Astrocyte (in vitro differentiated cells and primary cell): ENCODE results near the gene GUSB. TPM values are rescaled to one million over a fixed set of nuclear protein-coding genes. Genes with fewer than 3 reads are reported as not detected.
A peak's percentile ranks its signal among the peaks of the same experiment; 100 is the strongest.
"Not testable (repeated sequence)": the region's sequence is repeated elsewhere in the genome, so short reads cannot be mapped to it uniquely, and the experiment has no call there.

ENCODE experiments used
- DNase-seq: peaks from one replicate; pipeline ENCODE4 v3.0.0-alpha.2; 2010; ENCODE audit warnings: low read depth
- FAIRE-seq: peaks from 2 replicates; lab custom pipeline; 2011; peaks lifted over from hg19 to GRCh38; lab: Jason Lieb, UNC
- H2AFZ ChIP-seq: 2 replicates; pipeline ENCODE4 v1.6.0; 2012; ENCODE audit warnings: low read depth, low read length, inconsistent platforms
- H3K27ac ChIP-seq: 2 replicates; pipeline ENCODE4 v1.5.1; 2011; ENCODE audit warnings: low read depth, low read length, inconsistent platforms
- H3K27me3 ChIP-seq: 2 replicates; pipeline ENCODE4 v1.6.0; 2011; ENCODE audit warnings: low read length, inconsistent platforms; ENCODE audit not compliant: insufficient read depth
- H3K36me3 ChIP-seq: 2 replicates; pipeline ENCODE4 v1.5.1; 2011; ENCODE audit warnings: low read length, inconsistent platforms; ENCODE audit not compliant: insufficient read depth
- H3K4me1 ChIP-seq: 2 replicates; pipeline ENCODE4 v1.5.1; 2011; ENCODE audit warnings: low read length, inconsistent platforms; ENCODE audit not compliant: insufficient read depth
- H3K4me2 ChIP-seq: 2 replicates; pipeline ENCODE4 v1.6.0; 2012; ENCODE audit warnings: low read length, inconsistent platforms
- H3K4me3 ChIP-seq: 2 replicates; pipeline ENCODE4 v1.5.1; 2011; ENCODE audit warnings: low read depth, mild to moderate bottlenecking, low read length, inconsistent platforms; ENCODE audit not compliant: insufficient read depth
- H3K79me2 ChIP-seq: 2 replicates; pipeline ENCODE4 v1.6.0; 2012; ENCODE audit warnings: mild to moderate bottlenecking, low read length, inconsistent platforms; ENCODE audit not compliant: insufficient read depth
- H3K9ac ChIP-seq: 2 replicates; pipeline ENCODE4 v1.6.0; 2012; ENCODE audit warnings: mild to moderate bottlenecking, low read length, inconsistent platforms
- H3K9me3 ChIP-seq: 2 replicates; pipeline ENCODE4 v1.5.1; 2012; ENCODE audit warnings: low read depth, mild to moderate bottlenecking, low read length, inconsistent platforms; ENCODE audit not compliant: insufficient read depth
- H4K20me1 ChIP-seq: 2 replicates; pipeline ENCODE4 v1.6.0; 2012; ENCODE audit warnings: low read length, inconsistent platforms; ENCODE audit not compliant: insufficient read depth
- H3K27ac Mint-ChIP-seq: one replicate; pipeline ENCODE4 v1.8.0; 2021; ENCODE audit warnings: mild to moderate bottlenecking, mixed read lengths; ENCODE audit not compliant: unreplicated experiment
- H3K27me3 Mint-ChIP-seq: one replicate; pipeline ENCODE4 v1.8.0; 2021; ENCODE audit warnings: low read depth, mixed read lengths; ENCODE audit not compliant: unreplicated experiment
- H3K36me3 Mint-ChIP-seq: one replicate; pipeline ENCODE4 v1.8.0; 2021; ENCODE audit warnings: low read depth, mixed read lengths; ENCODE audit not compliant: unreplicated experiment
- H3K4me1 Mint-ChIP-seq: one replicate; pipeline ENCODE4 v1.8.0; 2021; ENCODE audit warnings: low read depth, mixed read lengths; ENCODE audit not compliant: unreplicated experiment
- H3K4me3 Mint-ChIP-seq: one replicate; pipeline ENCODE4 v1.8.0; 2021; ENCODE audit warnings: mild to moderate bottlenecking, moderate library complexity, mixed read lengths; ENCODE audit not compliant: unreplicated experiment
- H3K9me3 Mint-ChIP-seq: one replicate; pipeline ENCODE4 v1.8.0; 2021; ENCODE audit warnings: mild to moderate bottlenecking, mixed read lengths; ENCODE audit not compliant: unreplicated experiment
- EZH2 ChIP-seq: IDR thresholded peaks from 2 replicates; pipeline ENCODE4 v1.6.1; 2012; ENCODE audit warnings: mild to moderate bottlenecking, low read length, inconsistent platforms; ENCODE audit not compliant: insufficient read depth
- total RNA-seq: library from RNA; stranded (reverse); gene quantifications from 2 replicates; pipeline ENCODE4 v1.2.1, GENCODE V29; 2021
- TF ChIP-seq, protein P1 (sequence below): IDR thresholded peaks from 2 replicates; pipeline ENCODE4 v1.5.1; 2011; ENCODE audit warnings: low read depth, mild to moderate bottlenecking, inconsistent platforms, low read length, moderate library complexity; ENCODE audit not compliant: insufficient read depth

The GUSB gene
- total RNA-seq, 1 donor from 2014 or later = 18.3 TPM

- Histone ChIP-seq H3K4me1 (no peaks in the 10 kb centered on the region), H2AFZ (no peak overlapping the region), H3K9me3 (no peaks in the 10 kb centered on the region), H4K20me1 (no peaks in the 10 kb centered on the region), H3K4me3 (no peak overlapping the region), H3K27me3 (no peaks in the 10 kb centered on the region), H3K4me2 (no peak overlapping the region), H3K79me2 (no peaks in the 10 kb centered on the region), H3K36me3 (no peaks in the 10 kb centered on the region), H3K27ac (no peak overlapping the region), H3K9ac (no peak overlapping the region)
- peaks cover 4% of the 10 kb centered on the region for H3K27me3 Mint-ChIP-seq
- TF ChIP-seq, protein P1, sequence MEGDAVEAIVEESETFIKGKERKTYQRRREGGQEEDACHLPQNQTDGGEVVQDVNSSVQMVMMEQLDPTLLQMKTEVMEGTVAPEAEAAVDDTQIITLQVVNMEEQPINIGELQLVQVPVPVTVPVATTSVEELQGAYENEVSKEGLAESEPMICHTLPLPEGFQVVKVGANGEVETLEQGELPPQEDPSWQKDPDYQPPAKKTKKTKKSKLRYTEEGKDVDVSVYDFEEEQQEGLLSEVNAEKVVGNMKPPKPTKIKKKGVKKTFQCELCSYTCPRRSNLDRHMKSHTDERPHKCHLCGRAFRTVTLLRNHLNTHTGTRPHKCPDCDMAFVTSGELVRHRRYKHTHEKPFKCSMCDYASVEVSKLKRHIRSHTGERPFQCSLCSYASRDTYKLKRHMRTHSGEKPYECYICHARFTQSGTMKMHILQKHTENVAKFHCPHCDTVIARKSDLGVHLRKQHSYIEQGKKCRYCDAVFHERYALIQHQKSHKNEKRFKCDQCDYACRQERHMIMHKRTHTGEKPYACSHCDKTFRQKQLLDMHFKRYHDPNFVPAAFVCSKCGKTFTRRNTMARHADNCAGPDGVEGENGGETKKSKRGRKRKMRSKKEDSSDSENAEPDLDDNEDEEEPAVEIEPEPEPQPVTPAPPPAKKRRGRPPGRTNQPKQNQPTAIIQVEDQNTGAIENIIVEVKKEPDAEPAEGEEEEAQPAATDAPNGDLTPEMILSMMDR = no peak
- no peak for TF ChIP-seq EZH2
- no peak overlapping the region for H3K4me3 Mint-ChIP-seq
- no peaks in the 10 kb centered on the region for H3K9me3 Mint-ChIP-seq
- H3K36me3 Mint-ChIP-seq = no peaks in the 10 kb centered on the region
- H3K27ac Mint-ChIP-seq = no peak overlapping the region
- H3K4me1 Mint-ChIP-seq = peaks cover 9% of the 10 kb centered on the region
- DNase-seq (no peak), FAIRE-seq (no peak)
Measured at GRCh38 chr7:66015440-66016130, 33.6 kb upstream of the GUSB start.

GRCh38 chr7:66013938-66014337 lies 31.9 kb upstream of the GUSB start:
- H3K4me3 Mint-ChIP-seq = no peak overlapping the region
- TF ChIP-seq EZH2 = no peak
- TF ChIP-seq, protein P1 = no peak
- H3K9me3 Mint-ChIP-seq = peaks cover 3% of the 10 kb centered on the region
- peaks cover 7% of the 10 kb centered on the region for H3K27me3 Mint-ChIP-seq
- no peak overlapping the region for H3K27ac ChIP-seq
- no peaks in the 10 kb centered on the region for H4K20me1 ChIP-seq
- no peaks in the 10 kb centered on the region for H3K4me1 ChIP-seq
- no peak overlapping the region for H3K4me2 ChIP-seq
- no peak overlapping the region for H3K27ac Mint-ChIP-seq
- no peaks in the 10 kb centered on the region for H3K79me2 ChIP-seq
- H2AFZ ChIP-seq = no peak overlapping the region
- peaks cover 9% of the 10 kb centered on the region for H3K4me1 Mint-ChIP-seq
- H3K36me3 Mint-ChIP-seq = peaks cover 2% of the 10 kb centered on the region
- no peaks in the 10 kb centered on the region for H3K27me3 ChIP-seq
- no peak for FAIRE-seq
- H3K9me3 ChIP-seq = no peaks in the 10 kb centered on the region
- no peak overlapping the region for H3K9ac ChIP-seq
- no peaks in the 10 kb centered on the region for H3K36me3 ChIP-seq
- H3K4me3 ChIP-seq = no peak overlapping the region
- DNase-seq = peak; percentile 33

- H3K4me1 Mint-ChIP-seq = peaks cover 5% of the 10 kb centered on the region
Measured at GRCh38 chr7:66007232-66007631, 25.2 kb upstream of the GUSB start.

GRCh38 chr7:66005115-66005671 lies 23.2 kb upstream of the GUSB start:
- H3K27ac ChIP-seq, H3K4me1 ChIP-seq, H3K4me3 Mint-ChIP-seq, H3K9me3 ChIP-seq, H3K27me3 ChIP-seq, DNase-seq, H3K9me3 Mint-ChIP-seq, H3K27ac Mint-ChIP-seq, H3K4me2 ChIP-seq, H3K27me3 Mint-ChIP-seq, H3K4me1 Mint-ChIP-seq, H2AFZ ChIP-seq, H3K36me3 ChIP-seq, H3K79me2 ChIP-seq, H3K36me3 Mint-ChIP-seq, H3K4me3 ChIP-seq, FAIRE-seq, H3K9ac ChIP-seq, H4K20me1 ChIP-seq: not testable (repeated sequence)

More at GRCh38 chr7:66007232-66007631, 25.2 kb upstream of the GUSB start:
- TF ChIP-seq, protein P1 = no peak
- no peak for TF ChIP-seq EZH2
- Histone ChIP-seq H3K9me3 (no peaks in the 10 kb centered on the region), H3K79me2 (no peaks in the 10 kb centered on the region), H3K27me3 (no peaks in the 10 kb centered on the region), H2AFZ (no peak overlapping the region), H3K36me3 (no peaks in the 10 kb centered on the region), H3K4me3 (no peak overlapping the region), H3K9ac (no peak overlapping the region), H3K4me2 (no peak overlapping the region), H3K27ac (no peak overlapping the region), H4K20me1 (no peaks in the 10 kb centered on the region), H3K4me1 (no peaks in the 10 kb centered on the region)
- Mint-ChIP-seq H3K9me3 (peaks cover 3% of the 10 kb centered on the region), H3K36me3 (peaks cover 2% of the 10 kb centered on the region), H3K4me3 (no peak overlapping the region), H3K27me3 (peaks cover 4% of the 10 kb centered on the region), H3K27ac (no peak overlapping the region)
- FAIRE-seq = no peak
- no peak for DNase-seq
